ENCODE data around the gene ADGRL3. TPM values are rescaled to one million over a fixed set of nuclear protein-coding genes. Genes with fewer than 3 reads are reported as not detected.
A peak's percentile ranks its signal among the peaks of the same experiment; 100 is the strongest.

ADGRL3 gene
- total and polyA plus RNA-seq, 5 donors, result 0.52 to 3.8 (median 3.2) TPM

- intact Hi-C loops (cut with DNase I), result no loop called here
- H3K9me3 ChIP-seq (ENCODE audit: control insufficient read depth, low read length), result no peaks in the 10 kb centered on the region
- no peak overlapping the region for H3K27ac ChIP-seq (ENCODE audit: low read length)
- H3K27me3 ChIP-seq (ENCODE audit: control insufficient read depth, insufficient read depth), result no peaks in the 10 kb centered on the region
- ATAC-seq (peak; percentile 48 to 65), DNase-seq (no peak)
- WGBS, result 31% methylated on average over 3 of the region's 3 CpGs
- no peak overlapping the region for H3K4me3 ChIP-seq (ENCODE audit: low read length)
- peaks cover 3% of the 10 kb centered on the region for H3K4me1 ChIP-seq (ENCODE audit: control insufficient read depth, insufficient read depth, low read length)
These were observed 355.7 kb downstream of the ADGRL3 start for GRCh38 chr4:61555789-61556188.

GRCh38 chr4:61556277-61556676 lies 356.2 kb downstream of the ADGRL3 start:
- DNase-seq (peak in 1 of 3 donors; percentile 10), ATAC-seq (peak in 1 of 2 donors; percentile 34)
- Histone ChIP-seq H3K4me3 (ENCODE audit: low read length) (no peak overlapping the region), H3K4me1 (ENCODE audit: control insufficient read depth, insufficient read depth, low read length) (peaks cover 3% of the 10 kb centered on the region), H3K9me3 (ENCODE audit: control insufficient read depth, low read length) (no peaks in the 10 kb centered on the region), H3K27me3 (ENCODE audit: control insufficient read depth, insufficient read depth) (no peaks in the 10 kb centered on the region), H3K27ac (ENCODE audit: low read length) (no peak overlapping the region)
- intact Hi-C loops (cut with DNase I), result no loop called here
- WGBS, result 79% methylated on average over 1 of the region's 1 CpG

- intact Hi-C loops (cut with DNase I), result no loop called here
- H3K9me3 ChIP-seq (ENCODE audit: control insufficient read depth, low read length), result no peaks in the 10 kb centered on the region
- ATAC-seq (no peak), DNase-seq (no peak)
- peaks cover 3% of the 10 kb centered on the region for H3K4me1 ChIP-seq (ENCODE audit: control insufficient read depth, insufficient read depth, low read length)
- 71% methylated on average over 3 of the region's 3 CpGs for WGBS
- no peak overlapping the region for H3K27ac ChIP-seq (ENCODE audit: low read length)
- no peak overlapping the region for H3K4me3 ChIP-seq (ENCODE audit: low read length)
- H3K27me3 ChIP-seq (ENCODE audit: control insufficient read depth, insufficient read depth), result no peaks in the 10 kb centered on the region
These were observed 359.3 kb downstream of the ADGRL3 start for GRCh38 chr4:61559396-61559795.

GRCh38 chr4:61561028-61561427 lies 360.9 kb downstream of the ADGRL3 start:
- no peak overlapping the region for H3K4me3 ChIP-seq (ENCODE audit: low read length)
- no peak for ATAC-seq
- DNase-seq, result no peak
- intact Hi-C loops (cut with DNase I), result no loop called here
- peaks cover 3% of the 10 kb centered on the region for H3K4me1 ChIP-seq (ENCODE audit: control insufficient read depth, insufficient read depth, low read length)
- H3K27ac ChIP-seq (ENCODE audit: low read length), result no peak overlapping the region
- H3K9me3 ChIP-seq (ENCODE audit: control insufficient read depth, low read length), result no peaks in the 10 kb centered on the region
- H3K27me3 ChIP-seq (ENCODE audit: control insufficient read depth, insufficient read depth), result no peaks in the 10 kb centered on the region

GRCh38 chr4:61571761-61572559 lies 371.8 kb downstream of the ADGRL3 start:
- intact Hi-C loops (cut with DNase I), result no loop called here
- ATAC-seq (no peak), DNase-seq (no peak)
- Histone ChIP-seq H3K4me1 (ENCODE audit: control insufficient read depth, insufficient read depth, low read length) (no peaks in the 10 kb centered on the region), H3K4me3 (ENCODE audit: low read length) (no peak overlapping the region), H3K27me3 (ENCODE audit: control insufficient read depth, insufficient read depth) (no peaks in the 10 kb centered on the region), H3K9me3 (ENCODE audit: control insufficient read depth, low read length) (no peaks in the 10 kb centered on the region), H3K27ac (ENCODE audit: low read length) (no peak overlapping the region)
- 80% methylated on average over 2 of the region's 2 CpGs for WGBS

- no peaks in the 10 kb centered on the region for H3K9me3 ChIP-seq (ENCODE audit: control insufficient read depth, low read length)
- H3K27ac ChIP-seq (ENCODE audit: low read length), result no peak overlapping the region
- intact Hi-C loops (cut with DNase I), result no loop called here
- H3K27me3 ChIP-seq (ENCODE audit: control insufficient read depth, insufficient read depth), result no peaks in the 10 kb centered on the region
- DNase-seq, result no peak
- WGBS, result 85% methylated on average over 2 of the region's 2 CpGs
- no peaks in the 10 kb centered on the region for H3K4me1 ChIP-seq (ENCODE audit: control insufficient read depth, insufficient read depth, low read length)
- H3K4me3 ChIP-seq (ENCODE audit: low read length), result no peak overlapping the region
- no peak for ATAC-seq
These were observed 375.7 kb downstream of the ADGRL3 start for GRCh38 chr4:61575796-61576195.

GRCh38 chr4:61579786-61580185 lies 379.7 kb downstream of the ADGRL3 start:
- no peaks in the 10 kb centered on the region for H3K27me3 ChIP-seq (ENCODE audit: control insufficient read depth, insufficient read depth)
- H3K4me3 ChIP-seq (ENCODE audit: low read length), result no peak overlapping the region
- no peak for DNase-seq
- no peak for ATAC-seq
- no peaks in the 10 kb centered on the region for H3K4me1 ChIP-seq (ENCODE audit: control insufficient read depth, insufficient read depth, low read length)
- intact Hi-C loops (cut with DNase I), result no loop called here
- H3K9me3 ChIP-seq (ENCODE audit: control insufficient read depth, low read length), result no peaks in the 10 kb centered on the region
- no peak overlapping the region for H3K27ac ChIP-seq (ENCODE audit: low read length)
- WGBS, result 58% methylated on average over 1 of the region's 1 CpG

- Histone ChIP-seq H3K27me3 (ENCODE audit: control insufficient read depth, insufficient read depth) (no peaks in the 10 kb centered on the region), H3K9me3 (ENCODE audit: control insufficient read depth, low read length) (no peaks in the 10 kb centered on the region), H3K4me3 (ENCODE audit: low read length) (no peak overlapping the region), H3K27ac (ENCODE audit: low read length) (no peak overlapping the region), H3K4me1 (ENCODE audit: control insufficient read depth, insufficient read depth, low read length) (no peaks in the 10 kb centered on the region)
- no peak for DNase-seq
- intact Hi-C loops (cut with DNase I), result no loop called here
- no peak for ATAC-seq
- WGBS, result 69% methylated on average over 5 of the region's 5 CpGs
These were observed 380.7 kb downstream of the ADGRL3 start for GRCh38 chr4:61580721-61581377.

GRCh38 chr4:61583696-61584095 lies 383.6 kb downstream of the ADGRL3 start:
- H3K4me3 ChIP-seq (ENCODE audit: low read length), result no peak overlapping the region
- H3K27me3 ChIP-seq (ENCODE audit: control insufficient read depth, insufficient read depth), result no peaks in the 10 kb centered on the region
- DNase-seq (no peak), ATAC-seq (no peak)
- intact Hi-C loops (cut with DNase I), result no loop called here
- WGBS, result 82% methylated on average over 1 of the region's 1 CpG
- H3K9me3 ChIP-seq (ENCODE audit: control insufficient read depth, low read length), result no peaks in the 10 kb centered on the region
- H3K4me1 ChIP-seq (ENCODE audit: control insufficient read depth, insufficient read depth, low read length), result no peaks in the 10 kb centered on the region
- no peak overlapping the region for H3K27ac ChIP-seq (ENCODE audit: low read length)

- no peak overlapping the region for H3K4me3 ChIP-seq (ENCODE audit: low read length)
- no peaks in the 10 kb centered on the region for H3K4me1 ChIP-seq (ENCODE audit: control insufficient read depth, insufficient read depth, low read length)
- DNase-seq (no peak), ATAC-seq (no peak)
- no peaks in the 10 kb centered on the region for H3K9me3 ChIP-seq (ENCODE audit: control insufficient read depth, low read length)
- WGBS, result 86% methylated on average over 5 of the region's 5 CpGs
- no peaks in the 10 kb centered on the region for H3K27me3 ChIP-seq (ENCODE audit: control insufficient read depth, insufficient read depth)
- H3K27ac ChIP-seq (ENCODE audit: low read length), result no peak overlapping the region
- intact Hi-C loops (cut with DNase I), result no loop called here
These were observed 388.7 kb downstream of the ADGRL3 start for GRCh38 chr4:61588621-61589402.

- intact Hi-C loops (cut with DNase I), result no loop called here
- Histone ChIP-seq H3K9me3 (ENCODE audit: control insufficient read depth, low read length) (no peaks in the 10 kb centered on the region), H3K4me3 (ENCODE audit: low read length) (no peak overlapping the region), H3K27ac (ENCODE audit: low read length) (no peak overlapping the region), H3K27me3 (ENCODE audit: control insufficient read depth, insufficient read depth) (no peaks in the 10 kb centered on the region), H3K4me1 (ENCODE audit: control insufficient read depth, insufficient read depth, low read length) (no peaks in the 10 kb centered on the region)
- ATAC-seq (no peak), DNase-seq (no peak)
- 87% methylated on average over 5 of the region's 5 CpGs for WGBS
These were observed 390.8 kb downstream of the ADGRL3 start for GRCh38 chr4:61590881-61591280.

Data from right cardiac atrium (tissue), 5 donors.